K562 (cell line): ENCODE results near the gene KRT38. TPM values are rescaled to one million over a fixed set of nuclear protein-coding genes. Genes with fewer than 3 reads are reported as not detected.

Source experiments
- ATAC-seq: fragments of 200-7000 bp; cut with Tn5 transposase; 3 replicates; pipeline ENCODE4 v1.9.1; 2020; ENCODE audit warnings: moderate library complexity
- BruUV-seq: library from RNA; stranded (reverse); fragments of 400-500 nt; replicated peaks from 2 replicates; lab custom pipeline; 2021; lab: Mats Ljungman, UMichigan
- CTCF ChIA-PET: fragments of 300-600 bp; formaldehyde crosslinking; extraction: SDS; loops from one replicate; lab custom pipeline; 2021; ENCODE audit warnings: low intra/inter-chr PET ratio; lab: Yijun Ruan, JAX
- POLR2A ChIA-PET: fragments of 300-600, 350-650 bp; sonication (Branson Sonifier 250); formaldehyde crosslinking; extraction: SDS; loops from one replicate; lab custom pipeline; 2021; ENCODE audit warnings: antibody characterized with exemption, inconsistent platforms; lab: Yijun Ruan, JAX
- DNase-seq, 4 experiments: peaks; one replicate each; pipeline versions ENCODE4 v3.0.0 to v3.0.0-alpha.2; 2011 to 2018; ENCODE audit warnings: low spot score in 3 of 4, mixed read lengths in 3 of 4; ENCODE audit errors: extremely low read depth in 1 of 4
- FAIRE-seq: peaks from 2 replicates; lab custom pipeline; 2011; peaks lifted over from hg19 to GRCh38; lab: Jason Lieb, UNC
- H2AFZ ChIP-seq: 2 replicates; pipeline ENCODE4 v1.6.0; 2011; ENCODE audit warnings: low read depth, low read length, control low read depth, inconsistent platforms
- H3K27ac ChIP-seq: fragments of 200-600 bp; 3 replicates; pipeline ENCODE4 v1.8.0; 2011; ENCODE audit warnings: low read depth, mild to moderate bottlenecking, control low read depth, inconsistent platforms, low read length, moderate library complexity, mixed read lengths; ENCODE audit errors: extremely low read depth
- H3K27me3 ChIP-seq, 2 experiments: fragments of 300-600 bp in 1 of 2; 2 replicates in 1 of 2; 3 replicates in 1 of 2; pipeline versions ENCODE4 v1.6.0 to v1.8.0; 2011; ENCODE audit warnings: inconsistent platforms in 2 of 2, low read length in 2 of 2, mild to moderate bottlenecking in 1 of 2, mixed read lengths in 1 of 2, moderate library complexity in 1 of 2; ENCODE audit not compliant: control insufficient read depth in 2 of 2, insufficient read depth in 2 of 2
- H3K36me3 ChIP-seq: fragments of 300-600 bp; 3 replicates; pipeline ENCODE4 v1.8.0; 2011; ENCODE audit warnings: mild to moderate bottlenecking, low read length, inconsistent platforms; ENCODE audit not compliant: control insufficient read depth, insufficient read depth
- H3K4me1 ChIP-seq, 2 experiments: fragments of 200-600 bp in 1 of 2; replicated peaks in 1 of 2; 2 replicates in 1 of 2; 3 replicates in 1 of 2; pipeline versions ENCODE4 v1.5.1 to v1.8.0; 2011; ENCODE audit warnings: inconsistent platforms in 2 of 2, low read length in 2 of 2, mild to moderate bottlenecking in 1 of 2, mixed read lengths in 1 of 2, moderate library complexity in 1 of 2; ENCODE audit not compliant: control insufficient read depth in 2 of 2, insufficient read depth in 2 of 2
- H3K4me2 ChIP-seq: 2 replicates; pipeline ENCODE4 v1.6.1; 2011; ENCODE audit warnings: low read length, control low read depth, inconsistent platforms, mixed read lengths; ENCODE audit not compliant: insufficient read depth
- H3K4me3 ChIP-seq: fragments of 200-600 bp; sonication (generic), shearing (Covaris generic); 2 replicates; pipeline ENCODE4 v1.5.1; 2016; ENCODE audit warnings: control low read depth, inconsistent platforms
- H3K79me2 ChIP-seq: fragments of 200-600 bp; 3 replicates; pipeline ENCODE4 v1.8.0; 2011; ENCODE audit warnings: low read length, inconsistent platforms; ENCODE audit not compliant: control insufficient read depth, insufficient read depth
- H3K9ac ChIP-seq, 2 experiments: 2 replicates each; pipeline versions ENCODE4 v1.6.0 to v1.6.1; 2011; ENCODE audit warnings: low read depth in 2 of 2, low read length in 2 of 2, control low read depth in 1 of 2, inconsistent platforms in 1 of 2, mild to moderate bottlenecking in 1 of 2, mixed read lengths in 1 of 2; ENCODE audit not compliant: insufficient read depth in 1 of 2
- H3K9me1 ChIP-seq: one replicate; pipeline ENCODE4 v1.6.0; 2011; ENCODE audit warnings: inconsistent platforms, mild to moderate bottlenecking, low read length, moderate library complexity; ENCODE audit not compliant: control insufficient read depth, insufficient read depth
- H3K9me3 ChIP-seq: replicated peaks from 2 replicates; pipeline ENCODE4 v1.5.1; 2011; ENCODE audit warnings: low read depth, low read length, inconsistent platforms; ENCODE audit not compliant: control insufficient read depth, insufficient read depth
- H4K20me1 ChIP-seq: replicated peaks from 2 replicates; pipeline ENCODE4 v1.6.1; 2011; ENCODE audit warnings: low read length, inconsistent platforms, mixed read lengths; ENCODE audit not compliant: control insufficient read depth, insufficient read depth
- CBX1 ChIP-seq: sonication (generic); IDR thresholded peaks from 2 replicates; pipeline ENCODE4 v1.6.1; 2016; ENCODE audit warnings: antibody characterized with exemption, low read depth, mild to moderate bottlenecking
- ESRRB ChIP-seq: fragments of 250-450 bp; sonication (Bioruptor Pico); IDR thresholded peaks from 2 replicates; pipeline ENCODE4 v1.5.0; 2020; ENCODE audit warnings: mild to moderate bottlenecking, moderate library complexity, borderline replicate concordance
- ILF3 ChIP-seq: fragments of 450-650 bp; IDR thresholded peaks from 2 replicates; pipeline ENCODE4 v1.6.1; 2018; ENCODE audit warnings: antibody characterized with exemption, mild to moderate bottlenecking, moderate library complexity, borderline replicate concordance
- MTA1 ChIP-seq: fragments of 450-650 bp; IDR thresholded peaks from 2 replicates; pipeline ENCODE4 v1.6.1; 2017; ENCODE audit warnings: borderline replicate concordance
- MTA2 ChIP-seq: fragments of 450-650 bp; IDR thresholded peaks from 2 replicates; pipeline ENCODE4 v1.6.1; 2016; ENCODE audit warnings: low read depth
- NR3C1 ChIP-seq: sonication (generic); formaldehyde crosslinking; IDR thresholded peaks from 2 replicates; pipeline ENCODE4 v1.8.1; 2022; ENCODE audit warnings: missing genetic modification reagents
- PTBP1 ChIP-seq: fragments of 200-400 bp; formaldehyde crosslinking; IDR thresholded peaks from 2 replicates; pipeline ENCODE4 v1.6.1; 2017; ENCODE audit warnings: low read depth, low read length
- RBM15 ChIP-seq: fragments of 200-400 bp; formaldehyde crosslinking; IDR thresholded peaks from 2 replicates; pipeline ENCODE4 v1.6.1; 2018; ENCODE audit warnings: mild to moderate bottlenecking, low read length, moderate library complexity; ENCODE audit not compliant: insufficient read depth
- SIRT6 ChIP-seq: IDR thresholded peaks from one replicate; pipeline ENCODE4 v1.6.1; 2012; ENCODE audit warnings: low read depth, mild to moderate bottlenecking, control low read depth, inconsistent platforms, low read length, moderate library complexity
- ZNF146 ChIP-seq: IDR thresholded peaks from one replicate; pipeline ENCODE4 v1.6.1; 2018; ENCODE audit warnings: missing compliant biosample characterization; ENCODE audit not compliant: unreplicated experiment
- ZNF23 ChIP-seq: fragments of 250-450 bp; sonication (Bioruptor Pico); IDR thresholded peaks from 2 replicates; pipeline ENCODE4 v1.4.0; 2020; ENCODE audit warnings: mild to moderate bottlenecking
- WGBS: fragments of 100-300 bp; shearing (Covaris generic); methylation state at CpG from one replicate; pipeline ENCODE4 v1.1.6; 2016; ENCODE audit warnings: low coverage, mixed read lengths; ENCODE audit not compliant: insufficient coverage; ENCODE audit errors: missing lambda C conversion rate; 5-methylcytosine and 5-hydroxymethylcytosine counted together
- in situ Hi-C: fragments of 300-500 bp; cut with MboI; formaldehyde crosslinking; loops from 4 replicates; pipeline ENCODE4 v1.15.0; 2018; ENCODE audit warnings: inconsistent platforms, mixed read lengths
- intact Hi-C: fragments of 100-400 bp; cut with micrococcal nuclease; formaldehyde crosslinking; loops from 2 replicates; pipeline ENCODE4 v1.14.2; 2022
- polyA plus RNA-seq, 8 experiments: library from polyadenylated mRNA; depleted of rRNA in 4 of 8; stranded (reverse) in 5 of 8; unstranded in 3 of 8; fragments of >200 nt; fragmentation: Nextera tagmentation in 2 of 8; fragmentation: Illumina TruSeq in 1 of 8; extraction: Ambion mirVana in 2 of 8; extraction: Trizol in 1 of 8; gene quantifications; 2 replicates each; pipeline versions ENCODE4 v1.2.1 to v1.2.3, GENCODE V29; 2011 to 2014; ENCODE audit warnings: inconsistent platforms in 1 of 8, missing spikeins in 1 of 8
- total RNA-seq, 7 experiments: library from RNA; depleted of rRNA in 6 of 7; stranded (reverse); fragments of >200 nt in 6 of 7; fragmentation: Illumina TruSeq in 2 of 7; extraction: Trizol in 2 of 7; gene quantifications; 2 replicates each; pipeline versions ENCODE4 v1.2.1 to v1.2.3, GENCODE V29; 2011 to 2021; ENCODE audit warnings: low replicate concordance in 1 of 7
- TF ChIP-seq, protein P1 (sequence below): fragments of 450-650 bp; IDR thresholded peaks from 2 replicates; pipeline ENCODE4 v1.6.1; 2016
- TF ChIP-seq, protein P2 (sequence below): fragments of 250-450 bp; sonication (Bioruptor Pico); IDR thresholded peaks from 2 replicates; pipeline ENCODE4 v1.9.0; 2021; ENCODE audit warnings: mild to moderate bottlenecking
- TF ChIP-seq, protein P3 (sequence below): IDR thresholded peaks from 3 replicates; pipeline ENCODE4 v1.6.1; 2011; ENCODE audit warnings: borderline replicate concordance, mild to moderate bottlenecking; ENCODE audit not compliant: insufficient read length, insufficient read depth

Gene KRT38
- total and polyA plus RNA-seq, 9 of the 15 experiments (the other 6 are each of a cell fraction or from before 2014, with no cell fraction given): not detected

DNA sequence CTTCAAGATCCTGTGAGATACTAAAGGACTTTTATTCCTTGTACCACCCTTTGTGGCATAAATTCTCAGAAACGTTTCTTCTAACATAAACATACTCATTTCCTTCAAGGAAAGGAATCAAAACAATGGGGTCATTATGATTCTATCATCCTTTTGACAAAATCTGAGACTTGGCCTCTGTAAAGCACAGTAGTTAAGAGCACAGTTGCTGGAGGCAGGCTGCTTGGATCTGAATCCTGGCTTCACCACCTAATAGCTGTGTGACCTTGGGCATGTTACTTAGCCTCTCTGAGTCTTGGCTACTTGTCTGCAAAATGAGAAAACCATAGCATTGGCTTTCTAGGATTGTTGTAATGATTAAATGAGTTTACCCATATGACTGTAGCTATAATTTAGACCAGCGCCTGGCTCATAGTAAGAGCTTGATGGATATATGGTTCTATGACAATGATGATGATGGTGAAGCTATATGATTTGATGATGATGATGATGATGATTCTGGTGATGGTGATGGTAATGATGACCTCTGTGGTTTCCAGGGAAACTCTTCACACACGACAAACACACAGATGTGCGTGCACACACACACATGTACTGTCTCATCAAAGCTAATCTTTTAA is 37.3 kb downstream of the KRT38 start (continued):
- TF ChIP-seq, protein P1, sequence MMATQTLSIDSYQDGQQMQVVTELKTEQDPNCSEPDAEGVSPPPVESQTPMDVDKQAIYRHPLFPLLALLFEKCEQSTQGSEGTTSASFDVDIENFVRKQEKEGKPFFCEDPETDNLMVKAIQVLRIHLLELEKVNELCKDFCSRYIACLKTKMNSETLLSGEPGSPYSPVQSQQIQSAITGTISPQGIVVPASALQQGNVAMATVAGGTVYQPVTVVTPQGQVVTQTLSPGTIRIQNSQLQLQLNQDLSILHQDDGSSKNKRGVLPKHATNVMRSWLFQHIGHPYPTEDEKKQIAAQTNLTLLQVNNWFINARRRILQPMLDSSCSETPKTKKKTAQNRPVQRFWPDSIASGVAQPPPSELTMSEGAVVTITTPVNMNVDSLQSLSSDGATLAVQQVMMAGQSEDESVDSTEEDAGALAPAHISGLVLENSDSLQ: no peak
- no peak for TF ChIP-seq ESRRB (CRISPR knock-in tag)
- TF ChIP-seq PTBP1: no peak
- TF ChIP-seq MTA2: no peak

GRCh38 chr17:41402161-41402560 is 38.6 kb downstream of the KRT38 start:
- intact Hi-C loops: no loop called here
- no TSS peak for BruUV-seq

More at GRCh38 chr17:41402161-41402560, 38.6 kb downstream of the KRT38 start:
- Histone ChIP-seq H3K4me1 (no peaks in the 10 kb centered on the region), H3K27me3 (peaks cover 3 to 44% of the 10 kb centered on the region in 2 experiments), H2AFZ (no peak overlapping the region), H3K27ac (no peak overlapping the region), H3K4me2 (no peak overlapping the region), H4K20me1 (no peaks in the 10 kb centered on the region; the same call in 1 of the 2 replicates), H3K9me1 (no peaks in the 10 kb centered on the region), H3K36me3 (no peaks in the 10 kb centered on the region), H3K79me2 (no peaks in the 10 kb centered on the region), H3K9ac (no peak overlapping the region), H3K4me3 (no peak overlapping the region), H3K9me3 (no peaks in the 10 kb centered on the region)
- WGBS: 2% methylated on average over 5 of the region's 5 CpGs
- ChIA-PET CTCF (no interaction called here), POLR2A (interaction anchor here (1.9 kb wide), 1 partner anchor 21 kb away, joined by 5 read pairs; no protein-coding TSS in a partner anchor)
- ATAC-seq (no peak), FAIRE-seq (no peak), DNase-seq (no peak)
- TF ChIP-seq SIRT6 (no peak), MTA1 (no peak), ZNF23 (CRISPR knock-in tag) (no peak), CBX1 (no peak), ILF3 (no peak), NR3C1 (no peak), RBM15 (no peak), ZNF146 (CRISPR knock-in tag) (no peak)
- TF ChIP-seq, protein P2, sequence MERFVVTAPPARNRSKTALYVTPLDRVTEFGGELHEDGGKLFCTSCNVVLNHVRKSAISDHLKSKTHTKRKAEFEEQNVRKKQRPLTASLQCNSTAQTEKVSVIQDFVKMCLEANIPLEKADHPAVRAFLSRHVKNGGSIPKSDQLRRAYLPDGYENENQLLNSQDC (CRISPR knock-in tag): no peak
- TF ChIP-seq, protein P3, sequence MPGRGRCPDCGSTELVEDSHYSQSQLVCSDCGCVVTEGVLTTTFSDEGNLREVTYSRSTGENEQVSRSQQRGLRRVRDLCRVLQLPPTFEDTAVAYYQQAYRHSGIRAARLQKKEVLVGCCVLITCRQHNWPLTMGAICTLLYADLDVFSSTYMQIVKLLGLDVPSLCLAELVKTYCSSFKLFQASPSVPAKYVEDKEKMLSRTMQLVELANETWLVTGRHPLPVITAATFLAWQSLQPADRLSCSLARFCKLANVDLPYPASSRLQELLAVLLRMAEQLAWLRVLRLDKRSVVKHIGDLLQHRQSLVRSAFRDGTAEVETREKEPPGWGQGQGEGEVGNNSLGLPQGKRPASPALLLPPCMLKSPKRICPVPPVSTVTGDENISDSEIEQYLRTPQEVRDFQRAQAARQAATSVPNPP: no peak
- in situ Hi-C loops: no loop called here
